Sigmoid colon (tissue), 7 donors: ENCODE measurements around the gene C5orf15. TPM values are rescaled to one million over a fixed set of nuclear protein-coding genes. Genes with fewer than 3 reads are reported as not detected.

Source experiments
- DNase-seq: peaks from one replicate; pipeline ENCODE4 v3.0.0-alpha.2; 2019
- H3K27ac ChIP-seq, 4 donors: fragments of 200-600 bp; sonication (generic); one replicate each; pipeline ENCODE4 v1.5.1; 2016 to 2019; ENCODE audit warnings: mild to moderate bottlenecking in 1 of 4
- H3K27me3 ChIP-seq, 3 donors: fragments of 200-600 bp; sonication (generic); one replicate each; pipeline ENCODE4 v1.5.1; 2019; ENCODE audit warnings: mild to moderate bottlenecking in 1 of 3
- H3K36me3 ChIP-seq, 4 donors: fragments of 200-600 bp; sonication (generic); one replicate each; pipeline ENCODE4 v1.5.1; 2016 to 2019
- H3K4me1 ChIP-seq, 4 donors: fragments of 200-600 bp; sonication (generic); one replicate each; pipeline ENCODE4 v1.5.1; 2017 to 2019
- H3K4me3 ChIP-seq, 4 donors: fragments of 200-600 bp; sonication (generic); one replicate each; pipeline ENCODE4 v1.5.1; 2017 to 2019; ENCODE audit warnings: mild to moderate bottlenecking in 2 of 4, moderate library complexity in 1 of 4
- H3K9me3 ChIP-seq, 4 donors: fragments of 200-600 bp in 3 of 4; sonication (generic) in 3 of 4; one replicate each; pipeline versions ENCODE4 v1.5.1 to v1.6.1; 2013 to 2019
- EP300 ChIP-seq, 4 donors: sonication (generic); formaldehyde crosslinking; IDR thresholded peaks; one replicate each; pipeline ENCODE4 v1.6.1; 2017; ENCODE audit warnings: antibody characterized with exemption in 4 of 4
- POLR2A ChIP-seq, 2 donors: fragments of 450-650 bp; IDR thresholded peaks; one replicate each; pipeline ENCODE4 v1.6.1; 2016; ENCODE audit warnings: antibody characterized with exemption in 2 of 2, mild to moderate bottlenecking in 2 of 2, moderate library complexity in 2 of 2
- POLR2AphosphoS5 ChIP-seq, 4 donors: sonication (generic); formaldehyde crosslinking; IDR thresholded peaks; one replicate each; pipeline ENCODE4 v1.6.1; 2017; ENCODE audit warnings: antibody characterized with exemption in 4 of 4
- WGBS, 2 donors: extraction: QIAGEN DNeasy Blood & Tissue Kit; methylation state at CpG; one replicate each; pipeline ENCODE4 v1.1.7; 2013; 5-methylcytosine and 5-hydroxymethylcytosine counted together
- intact Hi-C: fragments of 100-400 bp; cut with DNase I; formaldehyde crosslinking; loops from one replicate; pipeline ENCODE4 v1.15.1; 2023
- polyA plus RNA-seq, 3 donors: library from polyadenylated mRNA; stranded (reverse); fragments of 200-250 nt; gene quantifications; one replicate each; pipeline ENCODE4 v1.2.3, GENCODE V29; 2013
- total RNA-seq, 4 donors: library from RNA; depleted of rRNA; stranded (reverse); fragments of >200 nt; gene quantifications; one replicate each; pipeline ENCODE4 v1.1.0, GENCODE V29; 2016
- TF ChIP-seq, protein P1 (sequence below), 4 experiments: fragments of 450-650 bp in 3 of 4; fragments of 200-600 bp in 1 of 4; IDR thresholded peaks; one replicate each; pipeline ENCODE4 v1.5.1; 2016 to 2019; ENCODE audit warnings: antibody characterized with exemption in 4 of 4, mild to moderate bottlenecking in 3 of 4, moderate library complexity in 2 of 4
- donor health status: healthy with polysubstance abuse.
- donor health status: Bipolar disorder and iron deficiency.
- donor health status: healthy.

C5orf15 gene
- total and polyA plus RNA-seq, 7 donors: 6.6 to 38.5 (median 26.0) TPM

DNA sequence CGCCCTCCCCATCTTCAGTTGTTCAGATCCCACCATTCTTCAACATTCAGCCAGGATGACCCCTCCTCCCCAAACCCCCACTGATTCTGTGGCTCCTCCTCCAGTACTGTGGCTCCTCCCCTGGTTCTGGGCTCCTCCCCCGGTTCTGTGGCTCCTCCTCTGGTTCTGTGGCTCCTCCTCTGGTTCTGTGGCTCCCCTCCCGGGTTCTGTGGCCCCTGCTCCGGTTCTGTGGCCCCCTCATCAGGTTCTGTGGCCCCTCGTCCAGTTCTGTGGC lies 32.8 kb downstream of the C5orf15 start:
- Histone ChIP-seq H3K36me3 (no peaks in the 10 kb centered on the region), H3K27me3 (no peaks in the 10 kb centered on the region), H3K27ac (no peak overlapping the region), H3K4me3 (no peak overlapping the region), H3K9me3 (no peaks in the 10 kb centered on the region), H3K4me1 (no peaks in the 10 kb centered on the region)
- intact Hi-C loops: no loop called here
- DNase-seq: no peak
- TF ChIP-seq EP300 (IDR thresholded peaks at IDR 0.05): no peak
- TF ChIP-seq, protein P1, sequence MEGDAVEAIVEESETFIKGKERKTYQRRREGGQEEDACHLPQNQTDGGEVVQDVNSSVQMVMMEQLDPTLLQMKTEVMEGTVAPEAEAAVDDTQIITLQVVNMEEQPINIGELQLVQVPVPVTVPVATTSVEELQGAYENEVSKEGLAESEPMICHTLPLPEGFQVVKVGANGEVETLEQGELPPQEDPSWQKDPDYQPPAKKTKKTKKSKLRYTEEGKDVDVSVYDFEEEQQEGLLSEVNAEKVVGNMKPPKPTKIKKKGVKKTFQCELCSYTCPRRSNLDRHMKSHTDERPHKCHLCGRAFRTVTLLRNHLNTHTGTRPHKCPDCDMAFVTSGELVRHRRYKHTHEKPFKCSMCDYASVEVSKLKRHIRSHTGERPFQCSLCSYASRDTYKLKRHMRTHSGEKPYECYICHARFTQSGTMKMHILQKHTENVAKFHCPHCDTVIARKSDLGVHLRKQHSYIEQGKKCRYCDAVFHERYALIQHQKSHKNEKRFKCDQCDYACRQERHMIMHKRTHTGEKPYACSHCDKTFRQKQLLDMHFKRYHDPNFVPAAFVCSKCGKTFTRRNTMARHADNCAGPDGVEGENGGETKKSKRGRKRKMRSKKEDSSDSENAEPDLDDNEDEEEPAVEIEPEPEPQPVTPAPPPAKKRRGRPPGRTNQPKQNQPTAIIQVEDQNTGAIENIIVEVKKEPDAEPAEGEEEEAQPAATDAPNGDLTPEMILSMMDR (IDR thresholded peaks at IDR 0.05): no peak
- TF ChIP-seq POLR2A (IDR thresholded peaks at IDR 0.05): no peak
- TF ChIP-seq POLR2AphosphoS5 (IDR thresholded peaks at IDR 0.05): no peak
- 76 to 83% methylated on average over 5 of the region's 5 CpGs for WGBS, 2 donors

GRCh38 chr5:133934822-133935666 lies 33.4 kb downstream of the C5orf15 start:
- H3K4me1 ChIP-seq: no peaks in the 10 kb centered on the region
- no peak for DNase-seq
- no peaks in the 10 kb centered on the region for H3K36me3 ChIP-seq
- intact Hi-C loops: no loop called here
- H3K9me3 ChIP-seq: no peaks in the 10 kb centered on the region
- H3K4me3 ChIP-seq: no peak overlapping the region
- TF ChIP-seq POLR2AphosphoS5 (IDR thresholded peaks at IDR 0.05) (no peak), POLR2A (IDR thresholded peaks at IDR 0.05) (no peak), EP300 (IDR thresholded peaks at IDR 0.05) (no peak)
- TF ChIP-seq, protein P1 (IDR thresholded peaks at IDR 0.05): no peak
- WGBS, 2 donors: 63 to 64% methylated on average over 5 of the region's 5 CpGs
- H3K27me3 ChIP-seq: no peaks in the 10 kb centered on the region
- no peak overlapping the region for H3K27ac ChIP-seq

GRCh38 chr5:133934311-133934710 lies 34.1 kb downstream of the C5orf15 start:
- no peak overlapping the region for H3K27ac ChIP-seq
- WGBS, 2 donors: 68 to 87% methylated on average over 5 of the region's 5 CpGs
- H3K4me3 ChIP-seq: no peak overlapping the region
- no peaks in the 10 kb centered on the region for H3K9me3 ChIP-seq
- H3K27me3 ChIP-seq: no peaks in the 10 kb centered on the region
- no peaks in the 10 kb centered on the region for H3K36me3 ChIP-seq
- TF ChIP-seq POLR2A (IDR thresholded peaks at IDR 0.05) (no peak), POLR2AphosphoS5 (IDR thresholded peaks at IDR 0.05) (no peak), EP300 (IDR thresholded peaks at IDR 0.05) (no peak)
- TF ChIP-seq, protein P1 (IDR thresholded peaks at IDR 0.05): no peak
- DNase-seq: no peak
- intact Hi-C loops: no loop called here
- H3K4me1 ChIP-seq: no peaks in the 10 kb centered on the region

- no peak for DNase-seq
- Histone ChIP-seq H3K4me1 (no peaks in the 10 kb centered on the region), H3K27me3 (no peaks in the 10 kb centered on the region), H3K36me3 (no peaks in the 10 kb centered on the region), H3K9me3 (no peaks in the 10 kb centered on the region), H3K4me3 (no peak overlapping the region), H3K27ac (no peak overlapping the region)
- 71 to 90% methylated on average over 12 of the region's 12 CpGs for WGBS, 2 donors
- TF ChIP-seq POLR2A (IDR thresholded peaks at IDR 0.05) (no peak), EP300 (IDR thresholded peaks at IDR 0.05) (no peak), POLR2AphosphoS5 (IDR thresholded peaks at IDR 0.05) (no peak)
- TF ChIP-seq, protein P1 (IDR thresholded peaks at IDR 0.05): no peak
- intact Hi-C loops: no loop called here
Observed at GRCh38 chr5:133933670-133934295, 34.6 kb downstream of the C5orf15 start.
